H9 (cell line): ENCODE results near the gene CDR2. TPM values are rescaled to one million over a fixed set of nuclear protein-coding genes. Genes with fewer than 3 reads are reported as not detected.
A peak's percentile ranks its signal among the peaks of the same experiment; 100 is the strongest.

Experiments
- DNase-seq: peaks from one replicate; pipeline ENCODE4 v3.0.0-alpha.2; 2017
- H2AFZ ChIP-seq: one replicate; pipeline ENCODE4 v1.6.1; 2013; ENCODE audit warnings: mild to moderate bottlenecking, low read length, control low read depth, moderate library complexity
- H2AK5ac ChIP-seq: 2 replicates; pipeline ENCODE4 v1.6.1; 2013; ENCODE audit warnings: low read length, control low read depth, mixed read lengths; ENCODE audit not compliant: insufficient read length
- H2BK120ac ChIP-seq: one replicate; pipeline ENCODE4 v1.6.1; 2013; ENCODE audit warnings: low read depth, mild to moderate bottlenecking, low read length, control low read depth, inconsistent platforms; ENCODE audit not compliant: poor library complexity, severe bottlenecking
- H2BK12ac ChIP-seq: 2 replicates; pipeline ENCODE4 v1.6.1; 2013; ENCODE audit warnings: low read length, control low read depth, mixed read lengths, low read depth; ENCODE audit not compliant: insufficient read length
- H2BK15ac ChIP-seq: 2 replicates; pipeline ENCODE4 v1.6.1; 2013; ENCODE audit warnings: low read depth, low read length, control low read depth
- H2BK20ac ChIP-seq: one replicate; pipeline ENCODE4 v1.6.1; 2013; ENCODE audit warnings: low read depth, mild to moderate bottlenecking, low read length, control low read depth, inconsistent platforms; ENCODE audit not compliant: poor library complexity, severe bottlenecking
- H2BK5ac ChIP-seq: 2 replicates; pipeline ENCODE4 v1.6.1; 2013; ENCODE audit warnings: low read length, control low read depth, mixed read lengths; ENCODE audit not compliant: insufficient read length
- H3K14ac ChIP-seq: 2 replicates; pipeline ENCODE4 v1.6.1; 2013; ENCODE audit warnings: low read length, control low read depth; ENCODE audit not compliant: insufficient read depth
- H3K18ac ChIP-seq: 2 replicates; pipeline ENCODE4 v1.6.1; 2013; ENCODE audit warnings: low read depth, mild to moderate bottlenecking, mixed read lengths, low read length, control low read depth; ENCODE audit not compliant: insufficient read length
- H3K23ac ChIP-seq: 2 replicates; pipeline ENCODE4 v1.6.1; 2013; ENCODE audit warnings: low read length, control low read depth, mixed read lengths, low read depth; ENCODE audit not compliant: insufficient read length
- H3K23me2 ChIP-seq: 2 replicates; pipeline ENCODE4 v1.6.1; 2013; ENCODE audit warnings: low read depth, mild to moderate bottlenecking, mixed read lengths, low read length, control low read depth; ENCODE audit not compliant: insufficient read length, poor library complexity, severe bottlenecking
- H3K27ac ChIP-seq: 2 replicates; pipeline ENCODE4 v1.5.1; 2013; ENCODE audit warnings: low read length, control low read depth, mixed read lengths, low read depth; ENCODE audit not compliant: insufficient read length
- H3K27me3 ChIP-seq: 2 replicates; pipeline ENCODE4 v1.6.1; 2013; ENCODE audit warnings: low read length, control low read depth, inconsistent platforms; ENCODE audit not compliant: insufficient read depth
- H3K4ac ChIP-seq: 2 replicates; pipeline ENCODE4 v1.6.1; 2013; ENCODE audit warnings: low read depth, mild to moderate bottlenecking, control low read depth, inconsistent platforms, low read length, moderate library complexity
- H3K4me1 ChIP-seq: 2 replicates; pipeline ENCODE4 v1.6.1; 2013; ENCODE audit warnings: low read length, control low read depth, inconsistent platforms; ENCODE audit not compliant: insufficient read depth
- H3K4me2 ChIP-seq: 2 replicates; pipeline ENCODE4 v1.6.1; 2013; ENCODE audit warnings: low read length, control low read depth, mixed read lengths; ENCODE audit not compliant: insufficient read length, insufficient read depth
- H3K56ac ChIP-seq: 2 replicates; pipeline ENCODE4 v1.6.1; 2013; ENCODE audit warnings: low read depth, mild to moderate bottlenecking, mixed read lengths, low read length, control low read depth; ENCODE audit not compliant: insufficient read length
- H3K79me1 ChIP-seq: 2 replicates; pipeline ENCODE4 v1.6.1; 2013; ENCODE audit warnings: low read depth, mild to moderate bottlenecking, moderate library complexity, low read length, control low read depth, inconsistent platforms; ENCODE audit not compliant: insufficient read depth, poor library complexity, severe bottlenecking
- H3K79me2 ChIP-seq: 2 replicates; pipeline ENCODE4 v1.6.1; 2013; ENCODE audit warnings: low read length, control low read depth, inconsistent platforms; ENCODE audit not compliant: insufficient read depth
- H3K9ac ChIP-seq: 2 replicates; pipeline ENCODE4 v1.6.1; 2013; ENCODE audit warnings: low read length, control low read depth, mixed read lengths; ENCODE audit not compliant: insufficient read length; ENCODE audit errors: extremely low read depth
- H3K9me3 ChIP-seq: one replicate; pipeline ENCODE4 v1.6.1; 2013; ENCODE audit warnings: low read depth, low read length, inconsistent platforms; ENCODE audit not compliant: control insufficient read depth
- H3T11ph ChIP-seq: one replicate; pipeline ENCODE4 v1.6.1; 2013; ENCODE audit warnings: mild to moderate bottlenecking, low read length, control low read depth, inconsistent platforms
- H4K20me1 ChIP-seq: one replicate; pipeline ENCODE4 v1.6.1; 2013; ENCODE audit not compliant: control insufficient read depth, insufficient read length, insufficient read depth
- H4K5ac ChIP-seq: 2 replicates; pipeline ENCODE4 v1.6.1; 2013; ENCODE audit warnings: low read depth, mild to moderate bottlenecking, mixed read lengths, low read length, control low read depth; ENCODE audit not compliant: insufficient read length
- H4K8ac ChIP-seq: replicated peaks from 2 replicates; pipeline ENCODE4 v1.6.1; 2013; ENCODE audit warnings: low read length, control low read depth, mixed read lengths, low read depth; ENCODE audit not compliant: insufficient read length
- H4K91ac ChIP-seq: 2 replicates; pipeline ENCODE4 v1.6.1; 2013; ENCODE audit warnings: low read depth, mild to moderate bottlenecking, moderate library complexity, mixed read lengths, low read length, control low read depth; ENCODE audit not compliant: insufficient read length
- H3K27ac Mint-ChIP-seq, 3 experiments: 2 replicates in 2 of 3; 3 replicates in 1 of 3; pipeline ENCODE4 v1.8.0; 2020 to 2021; ENCODE audit warnings: mixed read lengths in 3 of 3, mild to moderate bottlenecking in 1 of 3, moderate library complexity in 1 of 3
- H3K27me3 Mint-ChIP-seq: 2 replicates; pipeline ENCODE4 v1.8.0; 2021; ENCODE audit warnings: low read depth, mild to moderate bottlenecking, moderate library complexity, mixed read lengths
- H3K36me3 Mint-ChIP-seq, 3 experiments: 2 replicates in 2 of 3; 3 replicates in 1 of 3; pipeline ENCODE4 v1.8.0; 2020 to 2021; ENCODE audit warnings: low read depth in 3 of 3, mixed read lengths in 3 of 3; ENCODE audit not compliant: insufficient read depth in 1 of 3
- H3K4me1 Mint-ChIP-seq, 2 experiments: 2 replicates each; pipeline ENCODE4 v1.8.0; 2020; ENCODE audit warnings: mixed read lengths in 2 of 2
- H3K4me3 Mint-ChIP-seq, 2 experiments: 2 replicates in 1 of 2; 3 replicates in 1 of 2; pipeline ENCODE4 v1.8.0; 2020 to 2021; ENCODE audit warnings: mild to moderate bottlenecking in 2 of 2, mixed read lengths in 2 of 2, moderate library complexity in 1 of 2
- H3K9me3 Mint-ChIP-seq, 2 experiments: 2 replicates in 1 of 2; 3 replicates in 1 of 2; pipeline ENCODE4 v1.8.0; 2020; ENCODE audit warnings: mild to moderate bottlenecking in 2 of 2, mixed read lengths in 2 of 2, moderate library complexity in 1 of 2
- CTCF ChIP-seq: fragments of 200-600 bp; sonication (generic); conservative IDR thresholded peaks from 3 replicates; pipeline ENCODE4 v1.8.0; 2021; ENCODE audit warnings: antibody characterized with exemption, mild to moderate bottlenecking
- WGBS: extraction: QIAGEN DNeasy Blood & Tissue Kit; methylation state at CpG from one replicate; pipeline ENCODE4 v1.1.7; 2013; ENCODE audit warnings: missing lambda C conversion rate, low lambda C conversion rate, mixed read lengths; ENCODE audit not compliant: insufficient read length; ENCODE audit errors: extremely low coverage; 5-methylcytosine and 5-hydroxymethylcytosine counted together
- total RNA-seq: library from RNA; stranded (reverse); gene quantifications from 2 replicates; pipeline ENCODE4 v1.2.1, GENCODE V29; 2021

Gene CDR2
- total RNA-seq, 1 experiment from 2014 or later, result 33.4 TPM

- no peak overlapping the region for H3K4me2 ChIP-seq
- H3K9me3 Mint-ChIP-seq, result no peaks in the 10 kb centered on the region; a peak in 1 of 5 replicates
These were observed 58.0 kb downstream of the CDR2 start for GRCh38 chr16:22316411-22316811.

More at GRCh38 chr16:22316411-22316811, 58.0 kb downstream of the CDR2 start:
- Histone ChIP-seq H2BK12ac (no peak overlapping the region), H4K8ac (no peak overlapping the region), H4K91ac (no peak overlapping the region), H2BK5ac (no peak overlapping the region), H3K23ac (no peak overlapping the region), H3K79me2 (no peaks in the 10 kb centered on the region), H3K27me3 (no peaks in the 10 kb centered on the region), H3K4ac (no peak overlapping the region), H3K18ac (no peak overlapping the region), H3K56ac (no peak overlapping the region), H2AFZ (no peak overlapping the region), H3K79me1 (no peaks in the 10 kb centered on the region), H3K9ac (no peak overlapping the region), H3K14ac (no peak overlapping the region), H3K4me1 (no peaks in the 10 kb centered on the region), H3T11ph (no peak overlapping the region), H3K27ac (no peak overlapping the region), H3K23me2 (no peaks in the 10 kb centered on the region), H4K5ac (no peak overlapping the region), H4K20me1 (no peaks in the 10 kb centered on the region), H2BK120ac (no peak overlapping the region), H3K9me3 (no peaks in the 10 kb centered on the region), H2BK20ac (no peak overlapping the region), H2AK5ac (no peak overlapping the region), H2BK15ac (no peak overlapping the region)
- no peak overlapping the region for H3K4me3 Mint-ChIP-seq
- no peak for TF ChIP-seq CTCF
- no peak for DNase-seq
- no CpG with 5 or more reads among the region's 9 CpGs for WGBS
- peaks cover 36 to 83% (median 68%) of the 10 kb centered on the region in 3 experiments for H3K36me3 Mint-ChIP-seq
- H3K4me1 Mint-ChIP-seq, result peaks cover 0 to 6% of the 10 kb centered on the region in 2 experiments; a peak in 2 of 4 replicates
- H3K27ac Mint-ChIP-seq, result peak overlapping the region in 1 of 3 experiments; percentile 84; a peak in 1 of 7 replicates
- no peaks in the 10 kb centered on the region for H3K27me3 Mint-ChIP-seq
